HG02981 (cell line): Measurements from ENCODE around the gene CCDC40.
A peak's percentile ranks its signal among the peaks of the same experiment; 100 is the strongest.

Experiments used
- ATAC-seq: cut with Tn5 transposase; IDR thresholded peaks from one replicate; pipeline ENCODE4 v1.9.1; 2021; ENCODE audit warnings: mild to moderate bottlenecking, moderate library complexity; ENCODE audit not compliant: unreplicated experiment

The CCDC40 gene

DNA sequence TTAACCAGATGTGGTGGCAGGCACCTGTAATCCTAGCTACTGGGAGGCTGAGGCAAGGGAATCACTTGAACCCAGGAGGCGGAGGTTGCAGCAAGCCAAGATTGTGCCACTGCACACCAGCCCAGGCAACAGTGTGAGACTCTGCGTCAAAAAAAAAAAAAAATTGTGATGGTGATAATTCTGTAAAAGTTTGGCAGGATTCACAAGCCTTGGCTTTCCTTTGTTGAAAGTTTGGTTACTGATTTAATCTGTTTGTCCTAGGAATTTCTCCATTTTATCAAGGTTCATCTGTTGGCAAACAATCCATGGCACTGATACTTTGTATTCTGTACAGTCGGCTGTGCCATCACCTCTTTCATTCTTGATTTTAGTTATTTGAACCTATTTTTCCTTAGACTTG, 94.5 kb downstream of the CCDC40 start:
- ATAC-seq, result no peak

DNA sequence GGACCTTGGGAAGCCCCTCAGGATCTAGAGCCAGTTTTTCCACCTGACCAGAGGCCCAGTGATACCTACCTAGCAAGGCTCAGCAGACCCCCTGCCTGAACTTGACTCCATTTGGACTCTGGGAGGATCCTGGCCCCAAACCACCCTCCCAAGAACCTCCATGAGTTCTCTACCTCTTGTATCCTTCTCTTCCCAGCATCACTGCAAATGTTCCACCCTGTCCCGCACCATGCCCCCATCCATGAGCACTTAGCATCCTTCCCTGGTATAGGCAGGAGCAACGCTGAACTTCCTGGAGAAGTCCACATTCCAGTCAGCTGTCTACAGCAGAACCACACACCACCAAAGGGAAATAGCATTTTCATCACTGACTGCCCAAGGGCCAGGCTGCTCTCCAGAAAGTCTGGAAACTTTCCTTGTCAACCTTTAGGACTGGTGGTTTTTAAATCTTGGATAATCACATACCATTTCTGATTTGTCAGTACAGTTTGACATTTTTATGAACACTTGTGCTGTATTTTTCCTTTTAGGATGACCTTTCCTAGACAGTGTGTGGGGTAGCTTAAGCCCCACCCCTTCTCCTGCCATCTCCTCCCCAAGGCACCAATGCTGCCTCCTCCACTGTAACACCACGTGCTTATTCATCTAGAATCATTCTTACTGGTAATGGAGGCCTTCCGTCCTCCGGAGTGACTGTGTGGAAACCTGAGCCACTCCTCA, 96.6 kb downstream of the CCDC40 start:
- ATAC-seq, result no peak

DNA sequence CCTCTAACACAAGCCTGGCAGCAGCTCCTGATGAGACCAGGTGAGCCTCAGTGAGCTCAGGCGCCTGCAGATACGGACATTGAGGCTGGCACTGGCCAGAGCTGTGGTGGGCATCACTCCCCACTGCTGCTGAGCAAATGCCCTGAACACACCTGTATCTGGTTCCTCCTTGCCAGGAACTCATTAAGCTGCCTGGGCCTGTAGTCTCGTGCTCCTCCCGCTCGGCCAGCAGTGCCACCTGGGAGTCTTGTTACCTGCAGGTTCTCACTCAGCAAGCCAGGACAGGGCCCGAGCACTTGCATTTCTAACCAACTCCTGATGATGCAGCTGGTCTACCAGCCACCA, 97.2 kb downstream of the CCDC40 start:
- no peak for ATAC-seq

DNA sequence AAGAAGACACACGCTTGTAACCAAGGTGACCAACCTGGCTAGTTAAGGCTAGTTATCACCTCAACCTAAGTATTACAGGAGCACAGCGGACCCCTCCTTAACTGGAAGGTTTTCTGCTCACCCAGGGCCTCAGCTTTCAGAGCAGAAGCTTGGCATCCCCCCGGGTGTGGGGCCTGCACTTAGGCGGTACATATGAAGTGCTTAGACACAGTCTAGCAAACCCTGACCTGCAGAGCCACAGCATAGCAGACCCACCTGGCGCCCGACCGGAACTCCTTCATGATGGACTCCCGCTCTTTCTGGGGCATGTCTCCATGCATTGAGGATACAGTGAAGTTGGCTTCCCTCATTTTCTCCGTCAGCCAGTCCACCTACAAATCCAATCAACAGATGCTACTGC, 100.7 kb downstream of the CCDC40 start:
- ATAC-seq, result no peak

DNA sequence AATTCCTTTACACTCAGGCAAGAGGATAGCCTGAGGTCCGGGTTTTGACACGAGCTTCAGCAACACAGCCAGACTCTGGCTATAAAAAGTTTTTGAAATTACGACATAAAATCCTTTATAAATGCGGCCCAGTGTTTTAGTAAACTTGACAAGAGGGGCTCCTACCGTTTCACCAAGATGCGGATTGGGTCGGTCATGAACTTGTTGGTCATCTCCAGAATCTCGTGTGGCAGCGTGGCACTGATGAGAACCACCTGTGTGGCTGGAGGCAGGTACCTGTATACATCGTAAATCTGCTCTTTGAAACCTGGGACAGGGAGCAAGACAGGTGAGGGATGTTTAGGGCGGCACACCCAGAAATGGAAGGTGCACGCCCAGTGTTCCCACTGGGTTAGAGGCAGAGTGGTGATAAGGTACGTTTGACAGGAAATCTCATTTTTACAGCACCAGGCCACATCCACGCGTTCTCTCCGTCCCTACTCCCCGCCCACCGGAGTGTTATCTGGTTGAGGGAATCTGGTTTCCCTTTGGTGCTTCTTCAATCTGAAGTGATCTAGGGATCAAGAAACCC, 102.5 kb downstream of the CCDC40 start:
- no peak for ATAC-seq

DNA sequence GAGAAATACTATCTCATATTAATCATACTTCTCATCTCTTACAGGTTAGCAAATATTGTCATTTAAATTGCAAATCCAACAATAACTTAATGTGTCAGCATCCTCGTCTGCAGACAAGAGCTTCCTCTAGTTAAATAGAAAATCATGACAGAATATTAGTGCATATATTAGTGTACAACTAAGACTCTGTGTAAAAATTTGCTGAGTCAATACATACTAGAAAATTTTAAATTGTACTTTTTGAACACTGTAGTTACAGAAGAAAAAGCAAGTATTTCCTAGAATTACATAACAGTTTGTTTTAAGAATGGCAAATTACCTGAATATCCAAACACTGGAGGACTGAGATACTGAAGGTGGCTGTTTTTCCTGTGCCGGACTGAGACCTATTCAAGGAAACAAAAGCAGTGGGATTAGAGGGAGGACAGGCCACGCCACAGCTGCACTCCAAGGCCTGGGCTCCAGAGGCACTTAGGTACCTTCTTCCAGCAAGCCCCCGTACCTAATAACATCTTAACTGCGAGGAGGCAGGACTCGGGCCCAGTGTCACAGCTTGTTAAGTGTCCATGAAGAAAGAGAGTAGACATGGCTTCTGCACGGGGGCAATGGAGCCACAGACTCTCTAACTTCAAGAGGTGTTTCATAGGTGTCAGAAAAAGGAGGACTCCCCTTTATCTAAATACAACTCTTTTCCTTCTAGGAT, 105.2 kb downstream of the CCDC40 start:
- ATAC-seq, result no peak

DNA sequence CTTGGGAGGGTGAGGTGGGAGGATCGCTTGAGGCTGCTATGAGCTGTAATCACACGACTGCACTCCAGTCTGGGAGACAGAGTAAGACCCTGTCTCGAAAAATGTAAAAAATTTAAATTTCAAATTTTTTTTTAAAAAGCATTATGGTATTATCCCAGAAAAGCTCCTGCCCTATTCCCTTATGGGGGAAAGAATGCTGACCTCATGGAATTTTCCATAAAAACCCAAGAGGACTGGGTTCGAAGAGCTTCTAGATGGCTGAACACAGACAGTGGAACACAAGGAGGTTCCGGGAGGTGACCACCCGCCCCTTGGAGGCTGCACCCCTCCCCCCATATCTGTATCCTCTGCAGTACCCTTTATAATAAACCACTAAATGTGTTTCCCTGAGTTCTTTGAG, 106.5 kb downstream of the CCDC40 start:
- ATAC-seq, result no peak

DNA sequence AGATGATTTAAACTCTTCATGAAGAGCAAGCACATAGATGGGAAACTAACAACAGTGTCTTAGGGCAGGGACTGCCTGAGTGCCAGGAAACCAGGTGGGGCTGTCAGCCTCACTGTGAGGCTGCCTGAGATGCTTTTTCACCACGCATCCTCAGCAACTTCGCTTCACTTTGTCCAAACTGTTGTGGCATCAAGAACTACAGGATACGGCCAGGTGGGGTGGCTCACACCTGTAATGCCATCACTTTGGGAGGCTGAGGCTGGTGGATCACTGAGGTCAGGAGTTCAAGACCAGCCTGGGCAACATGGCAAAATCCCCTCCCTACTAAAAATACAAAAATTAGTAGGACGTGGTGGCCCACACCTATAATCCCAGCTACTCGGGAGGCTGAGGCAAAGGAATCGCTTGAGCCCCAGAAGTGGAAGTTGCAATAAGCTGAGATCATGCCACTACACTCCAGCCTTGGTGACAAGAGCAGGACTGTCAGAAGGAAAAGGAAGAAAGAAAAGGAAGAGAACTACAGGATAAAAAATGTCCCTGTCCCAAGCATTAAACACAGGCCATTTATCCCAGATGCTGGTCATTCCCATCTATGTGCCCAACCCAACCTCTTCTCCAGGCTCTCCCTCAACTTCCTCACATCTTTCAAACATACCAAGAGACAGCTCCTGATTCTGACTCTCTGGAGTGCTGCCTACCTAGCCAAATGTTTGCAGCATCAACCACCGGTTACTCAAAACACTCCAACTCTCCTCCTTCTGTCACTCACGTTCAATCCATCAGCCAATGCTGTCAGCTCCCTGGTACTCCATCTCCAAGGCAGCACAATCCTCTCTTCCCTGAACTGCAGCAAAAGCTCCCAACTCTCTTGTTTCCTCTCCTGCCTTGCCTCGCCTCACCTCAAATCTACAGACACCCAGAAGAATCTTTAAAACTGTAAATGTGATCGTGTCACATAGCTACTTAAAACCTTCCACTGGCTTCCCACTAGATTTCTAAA, 108.9 kb downstream of the CCDC40 start:
- no peak for ATAC-seq

DNA sequence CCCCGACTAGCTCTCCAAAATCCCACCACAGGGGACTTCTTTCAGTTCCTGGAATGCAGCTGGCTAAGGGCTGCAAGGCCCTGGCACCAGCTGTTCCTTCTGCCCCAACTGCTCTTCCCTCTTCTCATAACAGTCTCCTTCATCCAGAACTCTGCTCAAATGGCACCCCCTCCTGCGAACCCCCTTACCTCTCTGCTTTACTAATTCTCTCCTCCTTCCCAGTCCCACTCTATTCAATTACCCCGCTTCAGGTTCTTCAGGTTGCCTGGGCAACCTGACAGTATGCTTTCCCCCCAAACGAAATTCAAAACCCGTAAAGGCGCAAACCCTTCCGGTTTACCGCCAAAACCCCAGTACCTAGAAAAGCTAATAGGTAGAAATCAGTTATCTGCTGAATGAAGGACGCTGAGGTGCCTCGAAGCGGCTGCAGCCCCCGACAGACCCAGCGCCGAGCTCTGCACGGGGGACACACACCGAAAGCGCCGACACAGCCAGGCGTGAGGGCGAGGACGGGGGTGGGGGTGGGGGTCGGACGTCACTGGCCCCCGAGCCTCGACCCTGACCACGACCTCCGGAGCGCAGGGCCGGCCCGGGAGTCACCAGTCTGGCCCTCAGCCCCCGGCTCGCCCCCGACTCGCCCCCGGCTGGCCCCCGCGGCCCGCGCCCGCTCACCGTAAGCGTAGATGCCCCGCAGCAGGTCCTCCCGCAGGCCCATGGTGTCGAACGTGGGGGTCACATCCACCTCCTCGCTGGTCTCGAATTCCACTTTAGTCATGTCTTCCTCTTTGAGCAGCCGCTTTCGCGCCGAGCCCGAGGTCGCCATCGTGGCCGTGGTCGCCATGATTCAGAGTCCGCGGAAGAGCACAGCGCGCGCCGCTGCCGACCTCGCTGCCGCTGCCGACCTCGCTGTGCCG, 109.9 kb downstream of the CCDC40 start:
- peak; percentile 16 for ATAC-seq

DNA sequence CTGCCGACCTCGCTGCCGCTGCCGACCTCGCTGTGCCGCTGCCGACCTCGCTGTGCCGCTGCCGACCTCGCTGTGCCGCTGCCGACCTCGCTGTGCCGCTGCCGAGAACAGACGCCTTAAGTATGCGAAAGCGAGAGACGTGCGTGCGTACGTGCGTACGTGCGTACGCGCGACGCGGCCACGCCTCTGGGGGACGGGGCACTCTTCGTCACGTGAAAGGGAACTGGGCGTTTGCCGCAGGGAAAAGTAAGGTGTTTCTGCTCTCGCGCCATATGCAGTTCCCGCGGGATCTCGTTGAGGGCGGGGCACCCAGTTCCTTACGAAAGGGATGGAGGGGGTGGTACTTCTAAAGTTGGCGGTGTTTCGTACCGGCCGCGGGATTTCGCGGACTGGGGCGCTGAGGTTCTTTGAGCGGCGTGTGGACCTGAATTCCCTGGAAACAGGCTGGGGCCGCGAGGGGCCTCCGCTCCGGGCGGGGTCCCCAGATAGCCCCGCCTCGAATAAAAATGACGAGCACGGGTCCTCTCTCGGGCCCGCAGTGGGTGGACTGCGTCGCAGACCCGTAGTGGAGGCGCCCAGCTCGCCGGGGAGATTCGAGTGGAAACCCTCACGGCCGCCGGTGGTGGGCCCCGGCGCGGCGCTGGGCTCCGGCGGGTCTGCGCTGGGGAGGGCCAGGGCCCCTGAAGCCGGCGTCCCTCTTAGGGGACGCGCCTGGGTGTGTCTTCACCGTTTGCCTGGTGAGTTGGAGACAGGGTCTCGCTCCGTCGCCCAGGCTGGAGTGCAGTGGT, 110.8 kb downstream of the CCDC40 start, which contains the start of gene EIF4A3:
Gene EIF4A3 (minus strand): TSS at position 94 of the 788 bp plus-strand sequence. CDS start 167 bp downstream, outside the sequence.
- peak; percentile 82 for ATAC-seq
